Umbilical cord (tissue), 2 donors: Measurements from ENCODE around the gene UPK2. TPM values are rescaled to one million over a fixed set of nuclear protein-coding genes. Genes with fewer than 3 reads are reported as not detected.

ENCODE experiments used
- DNase-seq: peaks from one replicate; pipeline ENCODE4 v3.0.0-alpha.2; 2015; ENCODE audit warnings: low spot score
- total RNA-seq: library from RNA; depleted of rRNA; stranded (reverse); fragments of >200 nt; gene quantifications from one replicate; pipeline ENCODE4 v1.2.3, GENCODE V29; 2014; ENCODE audit warnings: low replicate concordance; ENCODE audit not compliant: insufficient read depth

The UPK2 gene
- total RNA-seq, 1 donor from 2014 or later, result not detected

- peak; percentile 89 for DNase-seq
These were observed 38.5 kb upstream of the UPK2 start for GRCh38 chr11:118917481-118918127.

GRCh38 chr11:118918128-118918685 is 37.9 kb upstream of the UPK2 start:
- peak; percentile 90 for DNase-seq

GRCh38 chr11:118918686-118919280 is 37.3 kb upstream of the UPK2 start:
- no peak for DNase-seq

DNA sequence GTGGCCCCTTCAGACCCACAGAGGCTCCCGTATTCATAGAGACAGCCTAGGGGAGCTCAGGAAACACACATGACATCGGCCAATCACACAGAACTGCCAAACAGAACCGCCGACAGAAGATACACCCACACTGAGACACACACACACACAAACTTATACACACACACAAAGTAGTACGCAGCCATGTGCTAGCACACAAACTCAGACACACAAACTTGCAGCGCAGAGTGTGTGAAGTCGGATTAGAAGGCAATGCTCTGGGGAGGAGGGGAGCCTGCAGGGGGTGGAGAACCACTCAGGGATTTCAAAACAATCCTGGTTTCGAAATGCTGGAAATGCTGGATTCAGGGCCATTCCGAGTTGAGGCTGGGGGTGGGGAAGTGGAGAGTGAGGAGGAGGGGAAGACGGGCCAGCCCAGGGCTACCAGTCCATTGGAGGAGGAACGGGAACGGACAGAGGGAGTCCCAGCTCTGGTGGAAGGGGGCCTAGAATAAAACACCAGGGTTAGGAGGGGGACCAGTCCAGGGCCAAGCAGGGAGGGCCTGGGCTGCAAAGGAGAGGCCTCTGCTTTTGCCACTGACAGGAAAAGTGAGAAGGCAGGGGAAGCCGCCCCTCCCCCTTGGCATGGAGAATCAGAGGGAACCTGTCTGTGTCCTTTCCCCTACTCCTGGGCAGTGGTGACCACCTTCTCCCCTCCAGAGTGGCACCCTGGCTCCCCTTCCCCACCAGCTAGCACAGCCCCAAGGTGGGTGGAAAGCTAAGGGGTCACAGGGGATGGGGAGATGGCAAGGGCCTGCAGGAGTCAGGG is 34.8 kb upstream of the UPK2 start:
- DNase-seq, result peak; percentile 85

- DNase-seq, result peak; percentile 90
These were observed 34.0 kb upstream of the UPK2 start for GRCh38 chr11:118921929-118922744.

DNA sequence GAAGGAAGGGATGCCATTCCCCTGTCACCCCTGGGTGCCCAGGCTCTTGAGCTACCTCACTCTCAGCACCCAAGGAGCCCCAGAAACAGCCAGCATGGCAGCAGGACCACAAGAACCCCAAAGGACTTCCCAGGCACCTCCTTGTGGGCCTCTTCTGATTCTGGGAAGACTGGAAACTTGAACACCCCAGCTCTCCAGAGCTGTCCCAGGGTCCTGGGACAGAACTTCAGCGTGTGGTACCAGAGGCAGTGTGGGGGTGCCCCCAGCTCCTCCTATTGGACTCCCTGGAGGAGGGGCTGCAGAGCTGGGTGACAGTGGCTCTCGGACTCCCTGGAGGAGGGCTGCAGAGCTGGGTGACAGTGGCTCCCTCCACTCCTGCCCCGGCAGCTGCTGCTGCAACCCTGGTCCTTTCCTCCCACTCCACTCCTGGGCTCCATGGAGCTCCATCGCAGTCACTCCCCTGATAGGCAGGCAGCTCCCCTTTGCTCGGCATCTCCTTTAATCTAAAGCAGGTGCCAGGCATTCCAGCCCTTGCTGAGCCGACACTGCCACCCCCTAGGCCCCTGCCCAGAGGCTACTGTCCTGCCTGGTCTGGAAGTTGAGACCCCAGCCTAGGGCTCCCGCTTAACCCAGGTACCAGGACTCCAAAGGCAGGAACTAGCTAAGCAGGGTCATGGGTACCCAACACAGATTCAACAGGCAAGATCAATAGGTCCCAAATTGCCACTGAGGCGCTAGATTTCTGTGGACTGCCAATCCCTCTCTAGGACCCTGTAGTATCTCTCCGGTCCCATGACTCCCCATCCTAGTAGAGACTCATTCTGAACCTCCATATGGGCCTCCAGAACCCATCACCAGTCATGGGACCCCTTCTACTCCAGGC is 33.1 kb upstream of the UPK2 start:
- no peak for DNase-seq

DNA sequence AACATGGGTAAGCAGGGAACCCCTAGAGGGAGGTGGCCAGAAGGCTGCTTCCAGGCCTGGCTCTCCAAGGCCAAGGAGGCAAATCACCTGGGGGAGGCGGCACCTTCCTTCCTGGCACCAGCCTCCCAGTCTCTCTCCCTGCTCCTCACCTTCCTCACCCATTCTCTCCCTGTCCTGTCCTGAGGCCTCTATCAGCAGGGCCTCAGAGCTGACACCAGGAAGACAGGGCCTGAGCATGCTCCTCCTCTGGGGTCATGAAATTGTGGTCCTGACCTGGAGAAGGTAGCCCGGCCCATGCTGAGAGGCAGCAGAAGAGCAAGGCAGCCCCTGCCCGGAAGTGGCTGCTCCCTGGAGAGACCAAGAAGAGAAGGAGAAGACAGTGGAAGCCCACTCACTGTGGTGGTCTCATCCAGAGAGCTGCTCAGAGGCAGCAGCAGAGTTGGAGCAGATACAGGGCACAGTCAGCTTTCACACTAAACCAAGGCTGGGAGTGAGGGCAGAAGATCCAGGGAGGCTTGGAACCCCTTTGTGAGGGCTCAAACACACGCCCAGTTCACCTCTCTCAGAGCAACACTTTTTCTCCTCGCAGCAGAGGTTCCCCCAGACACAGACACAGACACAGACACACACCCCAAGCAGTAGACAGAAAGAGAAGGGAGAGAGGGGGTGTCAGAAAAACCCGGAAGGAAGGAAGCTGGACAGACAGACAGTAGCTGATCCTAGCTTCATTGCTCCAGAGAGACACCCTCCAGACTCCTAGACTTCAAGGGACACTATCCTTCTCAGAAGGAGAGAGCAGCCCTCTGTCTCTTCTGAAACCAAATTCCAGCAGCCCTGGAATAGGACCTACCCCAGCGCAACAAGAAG is 32.1 kb upstream of the UPK2 start:
- DNase-seq, result no peak

- peak; percentile 69 for DNase-seq
These were observed 31.2 kb upstream of the UPK2 start for GRCh38 chr11:118924591-118925585.

- no peak for DNase-seq
These were observed 28.5 kb upstream of the UPK2 start for GRCh38 chr11:118927554-118928100.

DNA sequence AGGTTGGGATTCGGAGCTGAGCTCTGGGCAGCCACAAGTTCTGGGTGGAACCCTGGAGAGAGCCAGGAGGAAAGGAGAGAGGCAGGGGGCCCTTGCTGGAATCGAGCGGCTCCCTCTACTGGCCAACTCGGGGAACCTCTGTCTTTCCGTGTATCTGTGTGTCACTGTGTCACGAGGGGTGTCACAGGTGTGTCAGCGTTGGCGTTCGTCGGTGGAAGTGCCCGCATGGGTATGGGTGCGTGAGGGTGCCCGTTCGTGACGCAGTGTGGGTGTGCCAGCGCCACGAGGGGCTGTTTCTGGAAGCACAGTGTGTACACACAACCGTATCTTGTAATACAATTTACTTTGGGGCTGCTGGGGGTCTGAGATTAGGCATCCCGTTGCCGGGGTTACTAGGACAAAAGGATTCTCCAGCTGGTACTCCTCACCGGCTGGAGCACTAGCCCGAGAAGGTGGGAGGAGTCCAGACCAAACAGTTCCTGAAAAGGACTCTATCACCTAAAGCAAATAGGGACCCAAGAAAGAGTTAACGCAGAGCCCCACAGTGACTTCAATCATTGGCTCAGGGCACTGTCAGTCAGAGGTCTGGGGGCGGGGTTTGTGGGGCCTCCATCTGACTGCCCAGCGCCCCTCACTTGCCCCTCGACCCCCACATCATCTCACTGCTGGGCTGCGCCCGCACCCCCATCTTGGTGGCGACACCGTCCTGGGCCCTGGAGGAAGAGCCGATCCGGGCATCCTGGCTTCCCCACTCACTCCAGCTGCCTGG is 27.8 kb upstream of the UPK2 start:
- DNase-seq, result peak; percentile 97

DNA sequence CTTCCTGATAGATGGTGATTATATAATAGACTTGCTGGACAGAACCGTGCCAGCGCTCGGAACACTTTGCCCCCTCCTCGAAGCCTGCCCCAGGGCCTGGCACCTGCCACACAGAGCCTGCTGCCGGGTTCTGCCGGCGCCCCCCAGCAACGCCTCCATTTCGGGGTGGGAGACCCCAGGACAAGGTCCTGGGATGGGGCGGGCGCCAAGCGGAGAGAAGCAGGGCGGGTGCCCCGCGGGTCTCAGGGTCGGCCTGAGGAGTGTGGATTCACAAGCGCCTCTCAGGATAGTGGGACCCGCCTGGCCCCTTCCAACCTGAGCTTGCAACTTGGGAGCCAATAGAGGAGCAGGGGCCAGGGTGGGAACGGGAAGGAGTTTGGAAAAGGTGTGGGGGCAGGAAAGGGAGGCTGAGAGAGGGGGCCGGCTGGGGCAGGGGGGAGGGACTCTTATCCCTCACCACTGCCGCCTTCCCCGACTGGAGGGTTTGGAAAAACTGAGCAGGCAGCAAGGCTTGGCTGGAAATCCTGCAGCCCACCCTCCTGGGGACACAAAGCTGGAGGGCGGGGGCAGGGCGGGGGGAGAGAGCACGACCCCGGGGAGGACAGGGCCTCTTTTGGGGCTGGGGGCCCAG is 27.1 kb upstream of the UPK2 start:
- peak; percentile 89 for DNase-seq

GRCh38 chr11:118929501-118930093 is 26.5 kb upstream of the UPK2 start:
- DNase-seq, result peak; percentile 97

- DNase-seq, result peak; percentile 92
These were observed 25.9 kb upstream of the UPK2 start for GRCh38 chr11:118930094-118930712.

DNA sequence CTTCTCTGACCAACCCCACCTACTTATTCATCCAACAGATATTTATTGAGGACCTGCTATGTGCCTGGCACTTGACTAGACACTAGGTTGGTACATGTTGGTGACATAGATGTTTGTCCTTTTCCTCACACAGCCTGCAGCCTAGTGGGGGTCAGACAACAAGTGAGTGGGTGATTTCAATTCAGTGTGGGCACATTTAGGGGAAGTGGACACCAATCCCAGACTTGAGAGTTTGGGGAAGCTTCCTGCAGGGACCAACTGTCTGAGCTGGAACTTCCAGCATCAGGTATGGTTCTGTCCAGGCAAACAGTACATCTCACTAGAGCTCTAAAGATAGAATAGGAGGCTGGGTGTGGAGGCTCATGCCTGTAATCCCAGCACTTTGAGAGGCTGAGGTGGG is 24.5 kb upstream of the UPK2 start:
- DNase-seq, result no peak

DNA sequence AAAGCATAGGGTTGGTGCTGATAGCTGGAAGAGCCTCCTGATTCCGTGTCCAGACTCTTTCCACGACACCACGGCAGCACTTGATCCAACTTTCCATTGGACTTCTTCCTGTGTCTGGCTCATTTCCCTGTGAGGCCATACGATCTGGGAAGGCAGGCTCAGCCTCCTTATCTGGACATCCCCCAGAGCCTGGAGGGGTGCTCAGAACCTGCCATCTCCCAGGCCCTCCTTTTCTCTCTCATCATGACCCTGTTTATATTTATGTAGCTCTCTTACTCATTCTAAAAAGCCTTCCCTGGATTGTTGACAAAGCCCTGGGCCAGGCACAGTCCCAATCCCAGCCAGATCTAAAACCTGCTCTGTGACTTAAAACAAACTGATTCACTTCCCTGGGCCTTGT is 22.6 kb upstream of the UPK2 start:
- DNase-seq, result peak; percentile 79

GRCh38 chr11:118935376-118935775 is 20.7 kb upstream of the UPK2 start:
- no peak for DNase-seq
